ENCODE data around the gene MYOF. TPM values are rescaled to one million over a fixed set of nuclear protein-coding genes. Genes with fewer than 3 reads are reported as not detected.

MYOF gene
- polyA plus RNA-seq, 3 donors, result 9.7 to 29.1 (median 14.5) TPM

- Histone ChIP-seq H3K36me3 (replicated peaks in 1 of 2; ENCODE audit: control insufficient read depth in 1 of 2, insufficient read depth in 2 of 2, low read length in 2 of 2) (peaks cover 12 to 27% of the 10 kb centered on the region in 2 donors), H3K27ac (ENCODE audit: low read depth in 1 of 2, low read length in 2 of 2) (peak overlapping the region in 1 of 2 donors; percentile 94), H2AFZ (ENCODE audit: insufficient read depth, low read depth, low read length, poor library complexity, severe bottlenecking) (no peak overlapping the region), H3K79me2 (ENCODE audit: insufficient read depth, low read length) (no peaks in the 10 kb centered on the region), H3K9me3 (replicated peaks in 1 of 2; ENCODE audit: control insufficient read depth in 1 of 2, insufficient read depth in 1 of 2, low read length in 2 of 2) (no peaks in the 10 kb centered on the region), H3K4me3 (replicated peaks in 1 of 3; ENCODE audit: low read depth in 2 of 3, low read length in 3 of 3) (peak overlapping the region in 1 of 3 experiments; percentile 19), H4K20me1 (ENCODE audit: insufficient read depth, low read length) (no peaks in the 10 kb centered on the region), H3K27me3 (ENCODE audit: control insufficient read depth in 2 of 2, insufficient read depth in 2 of 2, low read length in 2 of 2) (no peaks in the 10 kb centered on the region), H3K4me2 (replicated peaks; ENCODE audit: extremely low read depth, low read length, poor library complexity, severe bottlenecking) (peak overlapping the region; percentile 54), H3K9ac (ENCODE audit: insufficient read depth, low read length, poor library complexity, severe bottlenecking) (peak overlapping the region; percentile 29), H3K4me1 (ENCODE audit: control insufficient read depth in 1 of 2, insufficient read depth in 2 of 2, low read length in 2 of 2) (peaks cover 50 to 51% of the 10 kb centered on the region in 2 donors)
- TF ChIP-seq, protein P1, sequence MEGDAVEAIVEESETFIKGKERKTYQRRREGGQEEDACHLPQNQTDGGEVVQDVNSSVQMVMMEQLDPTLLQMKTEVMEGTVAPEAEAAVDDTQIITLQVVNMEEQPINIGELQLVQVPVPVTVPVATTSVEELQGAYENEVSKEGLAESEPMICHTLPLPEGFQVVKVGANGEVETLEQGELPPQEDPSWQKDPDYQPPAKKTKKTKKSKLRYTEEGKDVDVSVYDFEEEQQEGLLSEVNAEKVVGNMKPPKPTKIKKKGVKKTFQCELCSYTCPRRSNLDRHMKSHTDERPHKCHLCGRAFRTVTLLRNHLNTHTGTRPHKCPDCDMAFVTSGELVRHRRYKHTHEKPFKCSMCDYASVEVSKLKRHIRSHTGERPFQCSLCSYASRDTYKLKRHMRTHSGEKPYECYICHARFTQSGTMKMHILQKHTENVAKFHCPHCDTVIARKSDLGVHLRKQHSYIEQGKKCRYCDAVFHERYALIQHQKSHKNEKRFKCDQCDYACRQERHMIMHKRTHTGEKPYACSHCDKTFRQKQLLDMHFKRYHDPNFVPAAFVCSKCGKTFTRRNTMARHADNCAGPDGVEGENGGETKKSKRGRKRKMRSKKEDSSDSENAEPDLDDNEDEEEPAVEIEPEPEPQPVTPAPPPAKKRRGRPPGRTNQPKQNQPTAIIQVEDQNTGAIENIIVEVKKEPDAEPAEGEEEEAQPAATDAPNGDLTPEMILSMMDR (IDR thresholded peaks at IDR 0.05), result no peak
- 84% methylated on average over 2 of the region's 3 CpGs for WGBS (ENCODE audit: insufficient coverage)
- intact Hi-C loops (cut with micrococcal nuclease), result no loop called here
- DNase-seq, result peak; percentile 74 to 93 (median 85)
- Mint-ChIP-seq H3K4me1 (peaks cover 53% of the 10 kb centered on the region), H3K27ac (peak overlapping the region; percentile 82 to 95 (median 88)), H3K27me3 (ENCODE audit: low read depth in 3 of 3) (peaks cover 0 to 2% (median 0%) of the 10 kb centered on the region in 3 donors), H3K9me3 (no peaks in the 10 kb centered on the region), H3K4me3 (peak overlapping the region; percentile 28 to 78), H3K36me3 (peaks cover 34 to 44% of the 10 kb centered on the region in 2 donors)
These were observed 91.6 kb downstream of the MYOF start for GRCh38 chr10:93390306-93391090.

DNA sequence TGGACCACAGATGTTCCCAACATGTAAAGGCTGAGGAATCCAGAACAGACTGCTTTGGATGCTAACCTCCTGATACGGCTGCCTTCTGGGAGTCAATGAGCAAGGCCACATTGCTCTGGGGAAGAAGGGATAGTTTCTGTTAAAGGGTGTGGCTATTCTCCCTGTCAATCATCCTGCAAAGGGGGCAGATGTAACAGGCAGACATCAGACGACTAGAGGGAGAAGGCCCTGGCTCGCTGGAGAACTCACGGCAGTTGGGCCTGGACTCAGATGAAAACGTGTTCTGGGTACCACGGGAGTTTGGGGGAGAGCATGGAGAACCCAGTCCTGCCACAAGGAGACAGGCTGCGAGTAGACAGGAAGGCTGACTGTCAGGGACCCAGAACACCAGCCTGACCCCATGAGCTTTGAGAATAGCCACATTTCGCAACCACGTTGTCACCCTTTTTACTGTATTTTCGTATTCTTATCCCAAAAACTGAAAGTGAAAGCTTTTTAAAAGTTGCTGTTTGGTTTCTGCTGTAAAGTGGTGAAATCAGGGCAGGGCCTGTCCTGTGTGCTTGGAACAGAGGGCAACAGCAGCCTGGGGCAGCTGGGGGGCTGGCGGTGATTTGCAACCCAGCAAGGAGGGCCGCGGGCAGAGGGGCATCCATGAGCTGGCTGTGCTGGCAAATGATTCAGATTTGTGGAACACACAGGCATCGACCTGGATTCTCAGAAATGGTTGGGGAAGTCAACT lies 95.3 kb downstream of the MYOF start:
- Mint-ChIP-seq H3K9me3 (no peaks in the 10 kb centered on the region), H3K27ac (peak overlapping the region; percentile 95 to 99 (median 98)), H3K4me3 (peak overlapping the region; percentile 74 to 84), H3K27me3 (ENCODE audit: low read depth in 3 of 3) (peaks cover 0 to 3% (median 0%) of the 10 kb centered on the region in 3 donors), H3K36me3 (peaks cover 27 to 31% of the 10 kb centered on the region in 2 donors), H3K4me1 (peaks cover 73% of the 10 kb centered on the region)
- Histone ChIP-seq H3K27ac (ENCODE audit: low read depth in 1 of 2, low read length in 2 of 2) (peak overlapping the region; percentile 82 to 89), H3K4me2 (replicated peaks; ENCODE audit: extremely low read depth, low read length, poor library complexity, severe bottlenecking) (peak overlapping the region; percentile 58), H3K9ac (ENCODE audit: insufficient read depth, low read length, poor library complexity, severe bottlenecking) (peak overlapping the region; percentile 58), H3K79me2 (ENCODE audit: insufficient read depth, low read length) (no peaks in the 10 kb centered on the region), H4K20me1 (ENCODE audit: insufficient read depth, low read length) (no peaks in the 10 kb centered on the region), H3K27me3 (ENCODE audit: control insufficient read depth in 2 of 2, insufficient read depth in 2 of 2, low read length in 2 of 2) (no peaks in the 10 kb centered on the region), H3K4me3 (replicated peaks in 1 of 3; ENCODE audit: low read depth in 2 of 3, low read length in 3 of 3) (peak overlapping the region in 2 of 3 experiments; percentile 1 to 56), H2AFZ (ENCODE audit: insufficient read depth, low read depth, low read length, poor library complexity, severe bottlenecking) (peak overlapping the region; percentile 62), H3K4me1 (ENCODE audit: control insufficient read depth in 1 of 2, insufficient read depth in 2 of 2, low read length in 2 of 2) (peaks cover 65 to 72% of the 10 kb centered on the region in 2 donors), H3K36me3 (replicated peaks in 1 of 2; ENCODE audit: control insufficient read depth in 1 of 2, insufficient read depth in 2 of 2, low read length in 2 of 2) (peaks cover 0 to 10% of the 10 kb centered on the region in 2 donors), H3K9me3 (replicated peaks in 1 of 2; ENCODE audit: control insufficient read depth in 1 of 2, insufficient read depth in 1 of 2, low read length in 2 of 2) (no peaks in the 10 kb centered on the region)
- TF ChIP-seq, protein P1 (IDR thresholded peaks at IDR 0.05), result peak; percentile 56
- DNase-seq, result peak; percentile 84 to 95 (median 90)
- 22% methylated on average over 11 of the region's 14 CpGs for WGBS (ENCODE audit: insufficient coverage)
- intact Hi-C loops (cut with micrococcal nuclease), result loop anchor here (5.0 kb wide), 1 partner anchor 51 kb away; no protein-coding TSS in a partner anchor
